Measurements from ENCODE around the gene ADARB1.

ADARB1 gene

DNA sequence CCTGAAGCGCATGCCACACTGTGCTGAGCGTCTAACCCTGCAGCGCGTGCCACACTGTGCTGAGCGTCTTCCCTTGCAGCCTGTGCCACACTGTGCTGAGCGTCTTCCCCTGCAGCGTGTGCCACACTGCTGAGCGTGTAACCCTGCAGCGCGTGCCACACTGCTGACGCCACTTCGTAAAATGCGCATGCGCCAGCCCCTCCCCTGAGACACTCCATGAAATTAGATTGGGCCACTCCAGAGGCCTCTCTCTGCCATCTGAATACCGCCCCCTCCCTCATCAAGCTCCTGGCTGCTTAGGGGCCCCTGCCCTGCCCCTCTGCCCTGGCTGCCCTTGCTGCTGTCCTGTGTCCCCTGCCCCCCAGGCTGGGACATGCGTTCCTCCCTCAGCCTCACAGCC, 128.5 kb downstream of the ADARB1 start:
- no peaks in the 10 kb centered on the region for H3K9me3 Mint-ChIP-seq
- no peak overlapping the region for H3K4me3 Mint-ChIP-seq
- H3K36me3 Mint-ChIP-seq (ENCODE audit: low read depth) = peaks cover 46% of the 10 kb centered on the region
- H3K4me1 Mint-ChIP-seq (ENCODE audit: low read depth) = peaks cover 8% of the 10 kb centered on the region
- DNase-seq = no peak
- no peak overlapping the region for H3K27ac Mint-ChIP-seq
- no peaks in the 10 kb centered on the region for H3K27me3 Mint-ChIP-seq

DNA sequence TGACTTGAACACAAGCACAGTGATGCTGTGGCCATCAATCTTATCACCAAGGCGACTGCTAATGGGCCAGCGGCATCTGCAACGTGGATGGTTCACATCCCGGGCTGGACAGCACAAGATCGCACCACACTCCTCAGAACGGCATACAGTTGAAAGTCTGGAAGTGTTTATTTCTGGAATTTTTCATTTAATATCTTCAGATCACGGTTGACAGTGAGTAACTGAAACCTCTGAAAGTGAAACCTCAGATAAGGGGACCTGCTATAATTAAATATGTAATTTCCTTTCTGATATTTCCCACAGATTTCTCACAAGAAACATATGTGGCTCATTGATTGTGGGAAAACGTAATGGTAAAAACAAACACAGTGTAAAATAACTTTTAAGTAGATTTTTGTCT, 129.6 kb downstream of the ADARB1 start:
- Mint-ChIP-seq H3K36me3 (ENCODE audit: low read depth) (peaks cover 55% of the 10 kb centered on the region), H3K4me1 (ENCODE audit: low read depth) (peaks cover 19% of the 10 kb centered on the region), H3K27me3 (no peaks in the 10 kb centered on the region), H3K4me3 (no peak overlapping the region), H3K27ac (no peak overlapping the region), H3K9me3 (no peaks in the 10 kb centered on the region)
- DNase-seq = no peak

DNA sequence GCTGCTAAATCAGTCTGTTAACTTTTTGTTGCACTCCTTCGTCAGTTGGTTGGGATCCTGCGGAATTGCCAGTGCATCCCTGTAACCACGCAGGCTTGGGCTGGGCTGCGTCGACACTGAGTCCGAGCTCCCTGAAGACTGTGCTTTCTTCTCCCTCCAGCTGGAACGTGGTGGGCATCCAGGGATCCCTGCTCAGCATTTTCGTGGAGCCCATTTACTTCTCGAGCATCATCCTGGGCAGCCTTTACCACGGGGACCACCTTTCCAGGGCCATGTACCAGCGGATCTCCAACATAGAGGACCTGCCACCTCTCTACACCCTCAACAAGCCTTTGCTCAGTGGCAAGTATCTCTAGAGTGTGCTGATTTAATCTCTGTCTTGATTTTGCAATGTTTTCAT, 130.0 kb downstream of the ADARB1 start:
- H3K4me3 Mint-ChIP-seq = no peak overlapping the region
- H3K36me3 Mint-ChIP-seq (ENCODE audit: low read depth) = peaks cover 57% of the 10 kb centered on the region
- no peak overlapping the region for H3K27ac Mint-ChIP-seq
- no peaks in the 10 kb centered on the region for H3K9me3 Mint-ChIP-seq
- H3K4me1 Mint-ChIP-seq (ENCODE audit: low read depth) = peaks cover 21% of the 10 kb centered on the region
- H3K27me3 Mint-ChIP-seq = no peaks in the 10 kb centered on the region
- DNase-seq = no peak

DNA sequence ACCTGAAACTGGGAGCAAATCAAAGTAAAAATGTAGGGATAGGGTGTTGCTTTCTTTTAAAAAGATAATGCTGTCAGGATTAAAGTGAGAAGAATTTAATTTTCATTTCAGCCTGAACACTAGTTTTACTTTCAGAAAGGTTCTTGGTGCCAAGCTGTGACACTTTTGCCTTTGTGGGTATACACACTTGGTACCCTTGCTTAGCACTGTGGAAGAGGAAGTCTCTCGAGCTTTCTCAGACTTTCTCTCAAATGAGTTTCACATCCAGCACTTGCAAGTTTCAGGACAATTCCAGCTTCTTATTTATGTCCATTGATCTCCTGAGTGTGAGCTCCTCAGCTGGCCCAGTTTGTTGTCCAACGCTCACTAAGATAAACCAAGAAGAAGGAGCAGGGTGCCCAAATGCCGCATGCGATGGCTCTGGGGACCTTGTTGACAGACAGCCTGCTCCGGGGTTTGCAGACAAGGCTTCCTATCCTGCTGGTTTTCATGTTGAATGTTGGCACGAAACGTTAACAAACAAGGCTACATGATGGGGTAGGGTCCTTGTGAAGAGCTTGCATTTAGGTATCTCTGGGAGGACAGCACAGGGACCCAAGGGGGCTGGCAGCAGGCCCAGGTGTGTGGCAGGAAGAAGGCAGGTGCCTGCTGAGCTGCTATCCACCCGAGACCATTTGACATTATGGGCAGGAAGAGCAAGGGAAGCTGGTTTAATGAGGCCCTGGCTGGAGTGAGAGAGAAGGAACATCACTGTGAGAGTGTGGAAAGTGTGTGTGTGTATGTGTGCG, 133.7 kb downstream of the ADARB1 start:
- Mint-ChIP-seq H3K27ac (peak overlapping the region; percentile 77), H3K4me3 (no peak overlapping the region), H3K9me3 (no peaks in the 10 kb centered on the region), H3K27me3 (no peaks in the 10 kb centered on the region), H3K36me3 (ENCODE audit: low read depth) (peaks cover 85% of the 10 kb centered on the region), H3K4me1 (ENCODE audit: low read depth) (peaks cover 25% of the 10 kb centered on the region)
- DNase-seq = no peak

DNA sequence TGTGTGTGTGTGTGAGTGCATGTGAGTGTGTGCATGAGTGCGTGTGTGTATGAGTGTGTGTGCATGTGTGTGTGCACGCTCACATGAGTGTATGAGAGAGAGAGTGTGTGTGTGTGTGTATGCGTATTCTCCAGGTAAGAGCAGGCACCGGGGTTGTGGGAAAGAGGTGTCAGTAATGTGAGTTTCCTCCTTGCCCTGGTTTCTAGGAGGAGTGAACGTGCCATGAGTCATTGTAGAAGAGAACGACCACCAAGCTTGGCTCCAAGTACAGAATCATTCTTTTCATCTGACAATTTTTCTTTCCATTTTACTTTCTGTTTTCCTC, 134.2 kb downstream of the ADARB1 start:
- H3K9me3 Mint-ChIP-seq = no peaks in the 10 kb centered on the region
- DNase-seq = no peak
- H3K4me3 Mint-ChIP-seq = no peak overlapping the region
- peaks cover 87% of the 10 kb centered on the region for H3K36me3 Mint-ChIP-seq (ENCODE audit: low read depth)
- H3K27ac Mint-ChIP-seq = peak overlapping the region; percentile 77
- H3K4me1 Mint-ChIP-seq (ENCODE audit: low read depth) = peaks cover 25% of the 10 kb centered on the region
- H3K27me3 Mint-ChIP-seq = no peaks in the 10 kb centered on the region

DNA sequence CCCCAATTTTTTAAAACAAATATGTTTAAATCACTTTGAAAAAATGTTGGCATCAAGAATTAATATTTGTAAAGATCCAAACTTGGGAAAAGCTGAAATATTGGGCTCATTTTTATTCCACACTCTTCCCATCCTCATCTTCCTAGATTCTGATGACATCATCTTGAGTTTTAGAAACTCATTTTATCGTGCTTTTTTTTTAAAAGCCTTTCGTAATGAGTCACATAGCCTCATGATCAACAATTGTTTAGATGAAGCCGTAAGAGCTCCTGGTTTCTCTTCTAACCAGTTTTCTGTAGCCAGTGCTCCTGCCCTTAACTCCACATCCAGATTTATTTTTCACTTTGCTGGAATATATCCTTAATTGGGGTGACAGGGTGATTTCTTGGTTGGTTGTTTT, 134.7 kb downstream of the ADARB1 start:
- Mint-ChIP-seq H3K27ac (peak overlapping the region; percentile 77), H3K4me1 (ENCODE audit: low read depth) (peaks cover 25% of the 10 kb centered on the region), H3K36me3 (ENCODE audit: low read depth) (peaks cover 88% of the 10 kb centered on the region), H3K27me3 (no peaks in the 10 kb centered on the region), H3K4me3 (no peak overlapping the region), H3K9me3 (no peaks in the 10 kb centered on the region)
- no peak for DNase-seq

DNA sequence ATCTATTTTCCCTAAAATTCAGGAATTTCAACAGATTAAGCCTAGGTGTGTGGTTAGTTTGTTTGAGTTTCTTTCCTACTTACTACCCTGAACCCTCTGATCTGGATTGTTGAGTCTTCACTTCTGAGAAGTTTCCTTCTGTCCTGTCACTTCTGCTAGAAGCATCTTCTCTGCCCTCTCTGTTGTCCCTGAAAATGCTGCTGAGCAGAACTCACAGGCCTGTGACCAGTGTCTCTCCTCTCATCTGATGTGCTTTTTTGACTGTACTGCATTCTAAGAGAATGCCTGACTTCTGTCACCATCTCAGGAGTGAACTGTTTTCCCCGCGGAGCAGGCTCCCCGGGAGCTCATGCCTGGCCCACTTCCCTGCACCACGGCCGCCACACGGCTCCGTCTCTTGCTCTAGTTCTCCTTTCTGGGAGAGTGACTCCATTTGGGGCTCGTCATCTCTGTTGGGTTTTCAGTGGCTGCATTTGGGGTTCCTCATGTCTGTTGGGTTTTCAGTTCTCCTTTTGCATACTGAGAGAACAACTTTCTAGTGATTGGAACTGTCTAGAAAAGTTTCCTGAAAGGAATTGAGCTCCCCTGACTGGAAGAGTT, 135.4 kb downstream of the ADARB1 start:
- no peak for DNase-seq
- H3K9me3 Mint-ChIP-seq = no peaks in the 10 kb centered on the region
- peaks cover 25% of the 10 kb centered on the region for H3K4me1 Mint-ChIP-seq (ENCODE audit: low read depth)
- no peaks in the 10 kb centered on the region for H3K27me3 Mint-ChIP-seq
- no peak overlapping the region for H3K4me3 Mint-ChIP-seq
- H3K36me3 Mint-ChIP-seq (ENCODE audit: low read depth) = peaks cover 88% of the 10 kb centered on the region
- no peak overlapping the region for H3K27ac Mint-ChIP-seq

DNA sequence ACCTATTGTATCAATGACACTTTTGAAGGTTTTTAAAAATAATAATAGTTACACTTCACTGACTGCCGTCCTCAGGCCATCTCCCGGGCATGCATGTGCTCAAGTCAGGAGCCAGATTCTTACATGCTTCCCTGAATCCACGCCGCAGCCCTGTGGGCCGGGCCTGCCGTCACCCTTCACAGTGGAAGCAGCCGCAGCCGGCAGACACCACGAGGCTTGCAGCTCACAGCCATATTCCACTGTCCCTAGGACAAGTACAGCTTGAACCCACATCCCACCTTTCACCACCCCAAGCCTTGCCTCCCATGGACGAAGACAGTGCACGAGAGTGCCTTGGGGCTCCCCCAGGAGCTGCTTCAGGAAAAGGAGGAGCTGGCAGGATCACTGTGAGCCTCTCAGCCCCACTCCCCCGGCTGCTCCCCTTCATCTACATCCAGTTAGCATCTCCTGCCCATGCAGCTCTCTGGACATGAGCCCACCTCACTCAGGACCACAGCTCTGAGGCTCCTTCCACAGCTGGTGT, 136.1 kb downstream of the ADARB1 start:
- Mint-ChIP-seq H3K9me3 (no peaks in the 10 kb centered on the region), H3K4me3 (no peak overlapping the region), H3K4me1 (ENCODE audit: low read depth) (peaks cover 25% of the 10 kb centered on the region), H3K27ac (no peak overlapping the region), H3K36me3 (ENCODE audit: low read depth) (peaks cover 88% of the 10 kb centered on the region), H3K27me3 (no peaks in the 10 kb centered on the region)
- DNase-seq = no peak

DNA sequence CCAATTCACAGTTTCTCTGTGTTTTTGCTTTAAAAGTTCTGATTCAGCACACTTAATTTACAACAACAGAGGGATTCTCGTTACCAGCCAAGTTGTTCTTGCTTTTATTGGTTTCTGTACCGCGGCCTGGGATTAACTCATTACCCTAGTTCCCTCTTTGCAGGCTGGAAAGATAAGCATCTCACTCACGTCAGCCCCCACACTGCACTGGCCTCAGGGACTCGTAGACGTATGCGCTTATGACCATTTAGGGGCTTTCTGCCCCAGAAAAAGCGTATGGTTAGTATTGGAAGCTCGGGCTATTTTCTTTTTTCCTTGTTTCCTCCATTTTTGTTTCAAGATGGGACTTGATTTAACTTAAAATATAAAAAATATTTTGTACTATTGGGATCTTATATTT, 137.3 kb downstream of the ADARB1 start:
- H3K9me3 Mint-ChIP-seq = peaks cover 7% of the 10 kb centered on the region
- H3K27me3 Mint-ChIP-seq = no peaks in the 10 kb centered on the region
- peaks cover 25% of the 10 kb centered on the region for H3K4me1 Mint-ChIP-seq (ENCODE audit: low read depth)
- DNase-seq = no peak
- H3K4me3 Mint-ChIP-seq = no peak overlapping the region
- H3K27ac Mint-ChIP-seq = no peak overlapping the region
- peaks cover 93% of the 10 kb centered on the region for H3K36me3 Mint-ChIP-seq (ENCODE audit: low read depth)

DNA sequence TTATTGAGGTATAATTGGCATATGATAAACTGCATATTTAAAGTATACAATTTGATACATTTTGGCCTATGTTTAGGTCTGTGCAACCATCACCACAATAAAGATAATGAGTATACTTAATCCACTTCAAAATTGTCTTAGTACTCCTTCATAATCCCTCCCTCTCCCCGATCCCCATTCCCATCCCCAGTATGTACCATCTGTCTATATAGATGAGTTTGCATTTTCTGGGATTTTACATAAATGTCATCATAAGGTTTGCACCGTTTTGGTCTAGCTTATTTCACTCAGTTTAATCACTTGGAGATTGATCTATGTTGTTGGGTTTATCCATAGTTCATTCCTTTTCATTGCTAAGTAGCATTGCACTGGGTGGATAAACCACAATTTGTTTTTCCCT, 139.0 kb downstream of the ADARB1 start:
- H3K27me3 Mint-ChIP-seq = no peaks in the 10 kb centered on the region

DNA sequence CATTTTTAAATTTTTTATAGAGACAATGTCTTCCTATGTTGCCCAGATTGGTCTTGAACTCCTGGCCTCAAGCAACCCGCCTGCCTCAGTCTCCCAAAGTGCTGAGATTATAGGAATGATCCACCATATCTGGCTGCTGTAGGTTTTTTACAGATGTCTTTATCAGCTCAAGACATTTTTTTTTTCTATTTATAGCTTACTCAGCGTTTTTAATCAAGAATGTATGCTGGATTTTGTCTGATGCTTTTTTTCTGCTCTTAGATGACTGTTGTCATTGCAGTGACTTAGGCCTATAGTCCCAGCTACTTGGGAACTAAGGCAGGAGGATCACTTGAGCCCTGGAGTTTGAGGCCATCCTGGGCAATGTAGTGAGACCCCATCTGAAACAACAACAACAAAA, 140.8 kb downstream of the ADARB1 start:
- no peak overlapping the region for H3K4me3 Mint-ChIP-seq
- H3K36me3 Mint-ChIP-seq (ENCODE audit: low read depth) = peaks cover 83% of the 10 kb centered on the region
- no peak overlapping the region for H3K27ac Mint-ChIP-seq

More for the DNA sequence above, 139.0 kb downstream of the ADARB1 start:
- Mint-ChIP-seq H3K4me1 (ENCODE audit: low read depth) (peaks cover 15% of the 10 kb centered on the region), H3K36me3 (ENCODE audit: low read depth) (peaks cover 91% of the 10 kb centered on the region), H3K4me3 (no peak overlapping the region), H3K27ac (no peak overlapping the region), H3K9me3 (peaks cover 9% of the 10 kb centered on the region)
- DNase-seq = no peak

DNA sequence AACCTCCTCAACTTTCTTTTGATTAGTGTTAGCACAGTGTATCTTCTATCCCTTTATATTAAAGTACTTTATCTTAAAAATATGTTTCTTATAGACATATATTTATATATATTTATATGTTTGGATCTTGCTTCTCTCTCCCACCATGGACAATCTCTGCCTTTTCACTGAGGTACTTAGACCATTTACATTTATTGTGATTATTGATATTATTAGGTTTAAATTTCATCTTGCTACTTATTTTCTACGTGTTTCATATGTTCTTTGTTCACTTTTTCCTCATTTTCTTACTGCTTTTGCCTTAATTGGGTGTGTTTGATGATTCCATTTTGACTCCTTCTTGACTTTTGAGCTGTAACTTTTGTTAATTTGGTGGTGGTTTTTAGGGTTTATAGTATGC, 142.6 kb downstream of the ADARB1 start:
- H3K4me1 Mint-ChIP-seq (ENCODE audit: low read depth) = peaks cover 2% of the 10 kb centered on the region
- no peak for DNase-seq
- H3K9me3 Mint-ChIP-seq = peaks cover 9% of the 10 kb centered on the region
- peaks cover 84% of the 10 kb centered on the region for H3K36me3 Mint-ChIP-seq (ENCODE audit: low read depth)
- H3K27me3 Mint-ChIP-seq = no peaks in the 10 kb centered on the region
- no peak overlapping the region for H3K27ac Mint-ChIP-seq
- H3K4me3 Mint-ChIP-seq = no peak overlapping the region

More for the DNA sequence above, 140.8 kb downstream of the ADARB1 start:
- Mint-ChIP-seq H3K27me3 (no peaks in the 10 kb centered on the region), H3K9me3 (peaks cover 9% of the 10 kb centered on the region), H3K4me1 (ENCODE audit: low read depth) (peaks cover 2% of the 10 kb centered on the region)
- DNase-seq = no peak

DNA sequence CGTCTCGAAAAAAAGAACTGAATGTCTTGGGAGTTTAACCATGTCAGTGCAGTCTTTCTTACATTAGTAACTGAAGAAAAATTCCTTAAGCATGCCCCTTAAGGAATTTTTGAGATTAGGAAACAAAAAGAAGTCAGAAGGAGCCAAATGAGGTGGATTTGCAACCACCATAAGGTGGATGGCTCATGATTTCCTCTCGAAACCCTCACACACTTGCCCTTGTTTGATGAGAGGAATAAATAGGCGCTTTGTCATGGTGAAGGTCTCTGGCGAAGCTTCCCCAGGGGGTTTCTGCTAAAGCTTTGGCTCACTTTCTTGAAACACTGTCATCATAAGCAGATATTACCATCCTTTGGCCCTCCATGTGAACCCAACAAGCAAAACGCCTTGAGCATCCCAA, 145.1 kb downstream of the ADARB1 start:
- DNase-seq = no peak
- peaks cover 80% of the 10 kb centered on the region for H3K36me3 Mint-ChIP-seq (ENCODE audit: low read depth)
- H3K4me1 Mint-ChIP-seq (ENCODE audit: low read depth) = peaks cover 2% of the 10 kb centered on the region
- H3K4me3 Mint-ChIP-seq = no peak overlapping the region
- no peaks in the 10 kb centered on the region for H3K27me3 Mint-ChIP-seq
- H3K27ac Mint-ChIP-seq = no peak overlapping the region
- H3K9me3 Mint-ChIP-seq = peaks cover 9% of the 10 kb centered on the region

DNA sequence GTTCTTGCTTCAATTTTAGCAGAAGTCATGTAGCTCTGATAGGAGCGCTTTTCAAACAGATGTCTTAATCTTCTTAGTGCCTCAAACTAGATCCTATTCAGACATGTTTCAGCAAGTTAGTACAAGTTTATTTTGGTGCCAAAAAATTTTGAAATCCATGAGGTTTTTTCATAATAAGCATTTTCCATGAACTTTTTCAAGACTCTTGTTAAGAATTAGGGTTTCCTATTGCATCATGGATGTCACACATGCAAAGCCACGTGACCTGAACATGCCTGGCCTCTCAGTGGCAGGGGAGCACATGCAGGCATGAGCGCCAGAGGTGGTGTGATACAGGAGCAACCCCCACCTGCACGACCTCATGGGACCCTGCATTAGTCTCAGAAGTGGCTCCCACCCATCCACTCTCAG, 145.7 kb downstream of the ADARB1 start:
- Mint-ChIP-seq H3K27ac (no peak overlapping the region), H3K36me3 (ENCODE audit: low read depth) (peaks cover 75% of the 10 kb centered on the region), H3K4me3 (no peak overlapping the region), H3K9me3 (peaks cover 9% of the 10 kb centered on the region), H3K27me3 (no peaks in the 10 kb centered on the region), H3K4me1 (ENCODE audit: low read depth) (peaks cover 7% of the 10 kb centered on the region)
- DNase-seq = no peak

DNA sequence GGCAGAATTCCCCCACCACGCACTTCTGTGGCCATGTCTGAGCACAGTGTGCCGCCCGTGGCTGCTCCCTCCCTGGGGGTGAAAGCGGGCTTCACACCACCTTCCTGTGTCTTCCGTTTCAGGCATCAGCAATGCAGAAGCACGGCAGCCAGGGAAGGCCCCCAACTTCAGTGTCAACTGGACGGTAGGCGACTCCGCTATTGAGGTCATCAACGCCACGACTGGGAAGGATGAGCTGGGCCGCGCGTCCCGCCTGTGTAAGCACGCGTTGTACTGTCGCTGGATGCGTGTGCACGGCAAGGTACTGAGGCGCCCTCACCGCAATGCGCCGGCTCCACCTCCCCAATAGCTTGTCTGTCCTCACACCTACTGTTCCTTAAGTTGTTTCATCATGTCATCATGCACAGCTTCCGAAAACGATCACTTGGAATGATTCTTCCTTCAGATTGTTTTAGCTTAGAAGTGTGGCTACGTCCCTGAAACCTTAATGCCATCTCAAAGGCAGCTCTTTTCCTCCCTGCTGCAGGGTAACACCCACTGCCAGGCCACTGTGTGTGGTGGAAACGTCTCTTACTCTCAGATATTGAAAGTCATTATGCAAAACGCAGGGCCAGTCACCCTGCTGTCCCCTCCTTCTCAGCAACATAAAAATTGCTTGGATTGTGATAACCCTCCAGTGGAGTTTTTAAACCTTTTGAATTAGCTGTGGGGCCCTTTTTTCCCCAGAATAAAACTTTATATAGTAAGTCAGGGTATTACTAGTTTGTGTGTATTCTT, 146.5 kb downstream of the ADARB1 start:
- Mint-ChIP-seq H3K27me3 (no peaks in the 10 kb centered on the region), H3K27ac (no peak overlapping the region), H3K4me1 (ENCODE audit: low read depth) (peaks cover 11% of the 10 kb centered on the region), H3K9me3 (peaks cover 9% of the 10 kb centered on the region), H3K4me3 (no peak overlapping the region), H3K36me3 (ENCODE audit: low read depth) (peaks cover 66% of the 10 kb centered on the region)
- DNase-seq = no peak

All from activated T-cell treated with anti-CD3 and anti-CD28 coated beads, Interleukin-2, amount 50 U/mL, for 24 hours (primary cell).